NCI-H774 (cell line): ENCODE results near the gene LGALS1.

Experiments used
- DNase-seq: peaks from one replicate; lab custom pipeline; 2025; lab: John Stamatoyannopoulos, UW

Gene LGALS1

GRCh38 chr22:37662039-37662438, 13.4 kb upstream of the LGALS1 start:
- no peak for DNase-seq

- DNase-seq = no peak
Measured at GRCh38 chr22:37663521-37664140, 11.8 kb upstream of the LGALS1 start.

- DNase-seq = no peak
Measured at GRCh38 chr22:37664249-37665101, 11.0 kb upstream of the LGALS1 start.

GRCh38 chr22:37665487-37665886, 9.9 kb upstream of the LGALS1 start:
- DNase-seq = no peak

- no peak for DNase-seq
Measured at GRCh38 chr22:37669586-37669985, 5.8 kb upstream of the LGALS1 start.

- DNase-seq = no peak
Measured at GRCh38 chr22:37672206-37672919, 3.1 kb upstream of the LGALS1 start.

GRCh38 chr22:37672920-37673455, 2.4 kb upstream of the LGALS1 start:
- DNase-seq = no peak

GRCh38 chr22:37674248-37674647, 1.2 kb upstream of the LGALS1 start:
- no peak for DNase-seq

- DNase-seq = no peak
Measured at GRCh38 chr22:37675930-37676735, 697 bp downstream of the LGALS1 start.

GRCh38 chr22:37676736-37677492, 1.5 kb downstream of the LGALS1 start:
- DNase-seq = peak; percentile 26

GRCh38 chr22:37677493-37677974, 2.1 kb downstream of the LGALS1 start:
- no peak for DNase-seq

- DNase-seq = no peak
Measured at GRCh38 chr22:37678372-37678771, 2.9 kb downstream of the LGALS1 start.

- DNase-seq = no peak
Measured at GRCh38 chr22:37679670-37680069, 4.2 kb downstream of the LGALS1 start.

GRCh38 chr22:37680191-37680851, 4.9 kb downstream of the LGALS1 start:
- no peak for DNase-seq

GRCh38 chr22:37681001-37681424, 5.6 kb downstream of the LGALS1 start:
- no peak for DNase-seq

GRCh38 chr22:37681556-37682049, 6.2 kb downstream of the LGALS1 start:
- DNase-seq = peak; percentile 42

GRCh38 chr22:37684803-37685615, 9.6 kb downstream of the LGALS1 start:
- no peak for DNase-seq

- DNase-seq = peak; percentile 52
Measured at GRCh38 chr22:37686002-37686982, 10.9 kb downstream of the LGALS1 start, which contains the start of gene NOL12. Gene NOL12 (plus strand): TSS chr22:37686343. CDS start chr22:37686393, 50 bp downstream.
